DND-41 (cell line): ENCODE measurements around the gene F2RL1.

Experiments
- EZH2 ChIP-seq: IDR thresholded peaks from 3 replicates; pipeline ENCODE4 v1.6.1; 2012; ENCODE audit warnings: borderline replicate concordance, low read depth, mild to moderate bottlenecking, moderate library complexity, low read length, inconsistent platforms; ENCODE audit not compliant: severe bottlenecking
- TF ChIP-seq, protein P1 (sequence below): IDR thresholded peaks from 2 replicates; pipeline ENCODE4 v1.5.1; 2012; ENCODE audit warnings: borderline replicate concordance, low read length, moderate library complexity, mild to moderate bottlenecking; ENCODE audit not compliant: poor library complexity, severe bottlenecking; ENCODE audit errors: extremely low read depth

DNA sequence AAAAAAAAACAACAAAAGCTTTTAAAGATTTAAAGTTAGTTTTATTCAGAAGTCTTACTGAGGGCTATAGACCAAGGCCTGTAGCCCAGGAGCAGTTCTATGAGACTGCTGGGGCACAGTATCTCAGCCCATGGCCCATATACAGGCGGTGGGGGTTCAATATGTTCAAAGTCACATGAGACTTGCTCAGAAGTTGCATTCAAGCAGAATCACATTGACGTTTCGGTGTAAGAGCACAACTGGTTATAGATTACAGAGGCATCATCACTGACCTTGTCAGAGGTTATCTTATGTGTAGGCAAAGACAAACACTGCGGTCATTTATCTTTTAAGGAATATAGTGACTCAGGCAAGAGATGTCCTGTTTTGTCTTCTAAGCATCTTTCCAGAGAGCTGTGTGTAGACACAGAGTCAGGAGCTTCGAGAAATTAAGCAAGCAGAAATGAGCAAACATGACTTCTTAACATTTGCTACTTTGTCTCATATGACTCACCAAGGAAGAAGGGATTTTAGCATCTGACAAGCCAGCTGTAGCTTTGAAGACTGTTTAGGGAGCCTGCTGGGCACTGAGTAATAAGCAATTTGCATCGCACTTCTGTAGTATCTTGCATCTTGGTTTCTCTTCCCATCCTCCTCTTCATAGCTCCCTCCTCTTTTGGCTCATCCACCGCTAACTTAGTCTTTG, 12.9 kb upstream of the F2RL1 start:
- TF ChIP-seq, protein P1, sequence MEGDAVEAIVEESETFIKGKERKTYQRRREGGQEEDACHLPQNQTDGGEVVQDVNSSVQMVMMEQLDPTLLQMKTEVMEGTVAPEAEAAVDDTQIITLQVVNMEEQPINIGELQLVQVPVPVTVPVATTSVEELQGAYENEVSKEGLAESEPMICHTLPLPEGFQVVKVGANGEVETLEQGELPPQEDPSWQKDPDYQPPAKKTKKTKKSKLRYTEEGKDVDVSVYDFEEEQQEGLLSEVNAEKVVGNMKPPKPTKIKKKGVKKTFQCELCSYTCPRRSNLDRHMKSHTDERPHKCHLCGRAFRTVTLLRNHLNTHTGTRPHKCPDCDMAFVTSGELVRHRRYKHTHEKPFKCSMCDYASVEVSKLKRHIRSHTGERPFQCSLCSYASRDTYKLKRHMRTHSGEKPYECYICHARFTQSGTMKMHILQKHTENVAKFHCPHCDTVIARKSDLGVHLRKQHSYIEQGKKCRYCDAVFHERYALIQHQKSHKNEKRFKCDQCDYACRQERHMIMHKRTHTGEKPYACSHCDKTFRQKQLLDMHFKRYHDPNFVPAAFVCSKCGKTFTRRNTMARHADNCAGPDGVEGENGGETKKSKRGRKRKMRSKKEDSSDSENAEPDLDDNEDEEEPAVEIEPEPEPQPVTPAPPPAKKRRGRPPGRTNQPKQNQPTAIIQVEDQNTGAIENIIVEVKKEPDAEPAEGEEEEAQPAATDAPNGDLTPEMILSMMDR = no peak
- no peak for TF ChIP-seq EZH2
